GM12878 (cell line): ENCODE measurements around the gene WDR74. TPM values are rescaled to one million over a fixed set of nuclear protein-coding genes. Genes with fewer than 3 reads are reported as not detected.

ENCODE experiments used
- ATAC-seq: fragments of 200-7000 bp; cut with Tn5 transposase; 3 replicates; pipeline ENCODE4 v1.9.1; 2020; ENCODE audit warnings: mild to moderate bottlenecking, moderate library complexity
- BruUV-seq: library from RNA; stranded (reverse); fragments of 400-500 nt; replicated peaks from 2 replicates; lab custom pipeline; 2021; lab: Mats Ljungman, UMichigan
- CTCF ChIA-PET: fragments of 300-600 bp; sonication (Branson Sonifier 250); formaldehyde crosslinking; extraction: SDS; loops from one replicate; lab custom pipeline; 2021; ENCODE audit warnings: inconsistent platforms; lab: Yijun Ruan, JAX
- POLR2A ChIA-PET: fragments of 350-600 bp; formaldehyde crosslinking; extraction: SDS; loops from one replicate; lab custom pipeline; 2021; ENCODE audit warnings: inconsistent platforms; lab: Charles Lee
- RAD21 ChIA-PET: fragments of 300-600 bp; sonication (Branson Sonifier 250); formaldehyde crosslinking; loops from one replicate; lab custom pipeline; 2023; ENCODE audit warnings: antibody characterized with exemption; ENCODE audit not compliant: unreplicated experiment; lab: Charles Lee
- SMC1A ChIA-PET: fragments of 300-600 bp; sonication (Branson Sonifier 250); formaldehyde crosslinking; loops from one replicate; lab custom pipeline; 2023; ENCODE audit not compliant: unreplicated experiment, uncharacterized antibody; lab: Charles Lee
- DNase-seq: peaks from one replicate; pipeline ENCODE4 v3.0.0-alpha.2; 2011; ENCODE audit warnings: low read depth, low spot score
- FAIRE-seq: peaks from 3 replicates; lab custom pipeline; 2011; peaks lifted over from hg19 to GRCh38; lab: Jason Lieb, UNC
- H2AFZ ChIP-seq: 2 replicates; pipeline ENCODE4 v1.6.0; 2011; ENCODE audit warnings: low read depth, low read length, control low read depth; ENCODE audit not compliant: control insufficient read depth
- H3K27ac ChIP-seq: 2 replicates; pipeline ENCODE4 v1.5.1; 2011; ENCODE audit warnings: control low read depth; ENCODE audit not compliant: control insufficient read depth, insufficient read depth
- H3K27me3 ChIP-seq, 2 experiments: replicated peaks in 1 of 2; 2 replicates each; pipeline versions ENCODE4 v1.6.0 to v1.6.1; 2011; ENCODE audit warnings: low read length in 1 of 2; ENCODE audit not compliant: control insufficient read depth in 2 of 2, insufficient read depth in 2 of 2
- H3K36me3 ChIP-seq, 2 experiments: 2 replicates each; pipeline ENCODE4 v1.5.1; 2011; ENCODE audit warnings: low read length in 1 of 2; ENCODE audit not compliant: control insufficient read depth in 2 of 2, insufficient read depth in 2 of 2
- H3K4me1 ChIP-seq: 2 replicates; pipeline ENCODE4 v1.6.1; 2011; ENCODE audit warnings: mild to moderate bottlenecking, low read length, moderate library complexity, mixed read lengths; ENCODE audit not compliant: control insufficient read depth, insufficient read depth
- H3K4me2 ChIP-seq: 2 replicates; pipeline ENCODE4 v1.6.0; 2011; ENCODE audit warnings: control low read depth; ENCODE audit not compliant: control insufficient read depth, insufficient read depth
- H3K4me3 ChIP-seq: fragments of 200-600 bp; sonication (generic); 2 replicates; pipeline ENCODE4 v1.5.1; 2016
- H3K79me2 ChIP-seq: 2 replicates; pipeline ENCODE4 v1.6.0; 2011; ENCODE audit warnings: low read length; ENCODE audit not compliant: control insufficient read depth, insufficient read depth
- H3K9ac ChIP-seq: 2 replicates; pipeline ENCODE4 v1.8.0; 2011; ENCODE audit warnings: low read length, control low read depth, mixed read lengths; ENCODE audit not compliant: control insufficient read depth, insufficient read depth
- H3K9me3 ChIP-seq: replicated peaks from 3 replicates; pipeline ENCODE4 v1.5.1; 2011; ENCODE audit warnings: mild to moderate bottlenecking, low read length; ENCODE audit not compliant: control insufficient read depth, insufficient read depth
- H4K20me1 ChIP-seq: 2 replicates; pipeline ENCODE4 v1.6.0; 2011; ENCODE audit not compliant: control insufficient read depth, insufficient read depth
- EED ChIP-seq: sonication (generic); IDR thresholded peaks from 2 replicates; pipeline ENCODE4 v1.6.1; 2016; ENCODE audit warnings: antibody characterized with exemption, low read depth
- GABPA ChIP-seq: IDR thresholded peaks from 2 replicates; pipeline ENCODE4 v1.6.1; 2014; ENCODE audit warnings: antibody characterized with exemption, low read depth, mild to moderate bottlenecking, inconsistent platforms
- JUND ChIP-seq: IDR thresholded peaks from 2 replicates; pipeline ENCODE4 v1.6.1; 2012; ENCODE audit warnings: low read depth, mild to moderate bottlenecking, low read length, improper control_type of control experiment, moderate library complexity
- RAD51 ChIP-seq: fragments of 450-650 bp; IDR thresholded peaks from 2 replicates; pipeline ENCODE4 v1.6.1; 2016; ENCODE audit warnings: moderate library complexity, mild to moderate bottlenecking, inconsistent platforms
- SRF ChIP-seq, 2 experiments: IDR thresholded peaks; 2 replicates each; pipeline ENCODE4 v1.6.1; 2011; ENCODE audit warnings: low read depth in 2 of 2, low read length in 2 of 2, mild to moderate bottlenecking in 1 of 2, moderate library complexity in 1 of 2
- STAT1 ChIP-seq: fragments of 450-650 bp; conservative IDR thresholded peaks from 2 replicates; pipeline ENCODE4 v1.6.1; 2014; ENCODE audit warnings: antibody characterized with exemption, mild to moderate bottlenecking
- TAF1 ChIP-seq: IDR thresholded peaks from 2 replicates; pipeline ENCODE4 v1.6.1; 2011; ENCODE audit warnings: mild to moderate bottlenecking, low read depth, low read length, borderline replicate concordance
- USF2 ChIP-seq: IDR thresholded peaks from 2 replicates; pipeline ENCODE4 v1.6.1; 2011; ENCODE audit warnings: low read depth, low read length, improper control_type of control experiment, borderline replicate concordance
- ZNF207 ChIP-seq: fragments of 450-650 bp; IDR thresholded peaks from 2 replicates; pipeline ENCODE4 v1.6.1; 2014; ENCODE audit warnings: antibody characterized with exemption, mild to moderate bottlenecking, borderline replicate concordance
- ZNF592 ChIP-seq: fragments of 450-650 bp; IDR thresholded peaks from 2 replicates; pipeline ENCODE4 v1.6.1; 2017; ENCODE audit warnings: mild to moderate bottlenecking, moderate library complexity
- ZNF622 ChIP-seq: fragments of 450-650 bp; IDR thresholded peaks from 2 replicates; pipeline ENCODE4 v1.6.1; 2017; ENCODE audit warnings: mild to moderate bottlenecking, inconsistent platforms
- WGBS: methylation state at CpG from one replicate; pipeline ENCODE4 v1.1.6; 2016; ENCODE audit warnings: low lambda C conversion rate; ENCODE audit not compliant: insufficient replicate concordance, insufficient coverage; ENCODE audit errors: missing lambda C conversion rate; 5-methylcytosine and 5-hydroxymethylcytosine counted together
- in situ Hi-C: fragments of 300-500 bp; cut with MboI; formaldehyde crosslinking; loops from 9 replicates; pipeline ENCODE4 v1.14.3; 2018; ENCODE audit warnings: mixed read lengths
- intact Hi-C: fragments of 100-400 bp; cut with micrococcal nuclease; formaldehyde crosslinking; loops from one replicate; pipeline ENCODE4 v1.14.2; 2022; ENCODE audit not compliant: unreplicated experiment
- polyA plus RNA-seq, 11 experiments: library from polyadenylated mRNA; depleted of rRNA in 4 of 11; unstranded in 6 of 11; stranded (reverse) in 5 of 11; fragments of >200 nt; fragmentation: Nextera tagmentation in 4 of 11; fragmentation: Illumina TruSeq in 1 of 11; extraction: Ambion mirVana in 4 of 11; extraction: Trizol in 1 of 11; gene quantifications; 1 replicate in 1 of 11; 2 replicates in 10 of 11; pipeline versions ENCODE4 v1.2.1 to v1.2.3, GENCODE V29; 2011 to 2016; ENCODE audit warnings: inconsistent platforms in 2 of 11, missing spikeins in 2 of 11, low read depth in 1 of 11
- total RNA-seq, 4 experiments: library from RNA; depleted of rRNA in 3 of 4; stranded (reverse); fragments of >200 nt in 3 of 4; fragmentation: Illumina TruSeq in 1 of 4; extraction: Trizol in 1 of 4; gene quantifications; 2 replicates each; pipeline versions ENCODE4 v1.2.1 to v1.2.3, GENCODE V29; 2013 to 2021
- TF ChIP-seq, protein P1 (sequence below): fragments of 450-650 bp; IDR thresholded peaks from 2 replicates; pipeline ENCODE4 v1.6.1; 2017; ENCODE audit warnings: antibody characterized with exemption, mild to moderate bottlenecking, moderate library complexity
- TF ChIP-seq, protein P2 (sequence below): fragments of 450-650 bp; IDR thresholded peaks from 2 replicates; pipeline ENCODE4 v1.6.1; 2016; ENCODE audit warnings: mild to moderate bottlenecking

Gene WDR74
- total and polyA plus RNA-seq, 10 of the 15 experiments (the other 5 are each of a cell fraction or from before 2014, with no cell fraction given) = 18.2 to 103 (median 60.7) TPM

DNA sequence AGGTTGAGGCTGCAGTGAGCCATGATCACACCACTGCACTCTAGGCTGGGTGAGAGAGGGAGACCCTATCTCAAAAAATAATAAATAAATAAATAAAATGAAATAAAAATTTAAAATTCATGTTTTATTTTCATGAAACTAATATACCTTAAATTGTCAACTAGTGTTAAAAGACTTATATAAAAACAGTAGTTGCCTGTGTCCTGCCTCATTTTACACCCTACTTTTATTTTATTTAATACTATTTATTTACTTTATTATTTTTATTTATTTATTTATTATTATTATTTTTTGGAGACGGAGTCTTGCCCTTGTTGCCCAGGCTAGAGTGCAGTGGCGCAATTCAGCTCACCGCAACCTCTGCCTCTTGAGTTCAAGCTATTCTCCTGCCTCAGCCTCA, 4.8 kb upstream of the WDR74 start (continued):
- TF ChIP-seq, protein P1, sequence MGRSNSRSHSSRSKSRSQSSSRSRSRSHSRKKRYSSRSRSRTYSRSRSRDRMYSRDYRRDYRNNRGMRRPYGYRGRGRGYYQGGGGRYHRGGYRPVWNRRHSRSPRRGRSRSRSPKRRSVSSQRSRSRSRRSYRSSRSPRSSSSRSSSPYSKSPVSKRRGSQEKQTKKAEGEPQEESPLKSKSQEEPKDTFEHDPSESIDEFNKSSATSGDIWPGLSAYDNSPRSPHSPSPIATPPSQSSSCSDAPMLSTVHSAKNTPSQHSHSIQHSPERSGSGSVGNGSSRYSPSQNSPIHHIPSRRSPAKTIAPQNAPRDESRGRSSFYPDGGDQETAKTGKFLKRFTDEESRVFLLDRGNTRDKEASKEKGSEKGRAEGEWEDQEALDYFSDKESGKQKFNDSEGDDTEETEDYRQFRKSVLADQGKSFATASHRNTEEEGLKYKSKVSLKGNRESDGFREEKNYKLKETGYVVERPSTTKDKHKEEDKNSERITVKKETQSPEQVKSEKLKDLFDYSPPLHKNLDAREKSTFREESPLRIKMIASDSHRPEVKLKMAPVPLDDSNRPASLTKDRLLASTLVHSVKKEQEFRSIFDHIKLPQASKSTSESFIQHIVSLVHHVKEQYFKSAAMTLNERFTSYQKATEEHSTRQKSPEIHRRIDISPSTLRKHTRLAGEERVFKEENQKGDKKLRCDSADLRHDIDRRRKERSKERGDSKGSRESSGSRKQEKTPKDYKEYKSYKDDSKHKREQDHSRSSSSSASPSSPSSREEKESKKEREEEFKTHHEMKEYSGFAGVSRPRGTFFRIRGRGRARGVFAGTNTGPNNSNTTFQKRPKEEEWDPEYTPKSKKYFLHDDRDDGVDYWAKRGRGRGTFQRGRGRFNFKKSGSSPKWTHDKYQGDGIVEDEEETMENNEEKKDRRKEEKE = no peak
- no peak for TF ChIP-seq EED
- no peak for TF ChIP-seq USF2
- no peak for TF ChIP-seq TAF1
- TF ChIP-seq STAT1 = no peak

DNA sequence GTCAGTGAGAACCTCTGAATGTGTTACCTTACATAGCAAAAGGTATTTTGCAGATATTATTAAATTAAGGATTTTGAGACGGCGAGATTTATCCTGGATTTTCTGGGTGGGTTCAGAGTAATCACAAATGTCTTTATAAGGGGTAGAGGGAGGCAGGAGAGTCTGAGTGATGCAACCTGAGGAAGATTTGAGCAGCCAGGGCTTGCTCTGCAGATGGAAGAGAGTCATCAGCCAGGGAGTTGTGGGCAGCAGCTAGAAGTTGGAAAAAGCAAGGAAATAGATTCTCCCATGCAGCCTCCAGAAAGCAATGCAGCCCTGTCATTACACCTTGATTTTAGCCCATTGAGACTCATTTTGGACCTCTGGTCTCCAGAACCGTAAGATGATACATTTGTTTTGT, 4.1 kb upstream of the WDR74 start:
- no peak for FAIRE-seq
- in situ Hi-C loops = no loop called here
- no peaks in the 10 kb centered on the region for H3K9me3 ChIP-seq
- no peak for ATAC-seq
- H3K36me3 ChIP-seq = no peaks in the 10 kb centered on the region
- intact Hi-C loops = no loop called here
- ChIA-PET RAD21 (no interaction called here), CTCF (interaction anchor here (0.6 to 1.6 kb wide), 4 partner anchors 8 to 36 kb away, joined by 3 to 6 read pairs (median 4); partner anchors contain the start of gene STX5), SMC1A (interaction anchor here (0.8 to 2.3 kb wide), 3 partner anchors 10 to 20 kb away, joined by 3 to 14 read pairs (median 8); no protein-coding TSS in a partner anchor), POLR2A (interaction anchor here (1.0 to 4.0 kb wide), 4 partner anchors 11 to 38 kb away, joined by 3 to 66 read pairs (median 6); partner anchors contain the start of gene STX5)
- TF ChIP-seq SRF (IDR thresholded peaks at IDR 0.05; ENCODE audit: low read depth in 2 of 2, low read length in 2 of 2) (no peak), ZNF207 (no peak), ZNF622 (no peak), ZNF592 (no peak), JUND (no peak), GABPA (no peak), RAD51 (no peak)
- TF ChIP-seq, protein P2, sequence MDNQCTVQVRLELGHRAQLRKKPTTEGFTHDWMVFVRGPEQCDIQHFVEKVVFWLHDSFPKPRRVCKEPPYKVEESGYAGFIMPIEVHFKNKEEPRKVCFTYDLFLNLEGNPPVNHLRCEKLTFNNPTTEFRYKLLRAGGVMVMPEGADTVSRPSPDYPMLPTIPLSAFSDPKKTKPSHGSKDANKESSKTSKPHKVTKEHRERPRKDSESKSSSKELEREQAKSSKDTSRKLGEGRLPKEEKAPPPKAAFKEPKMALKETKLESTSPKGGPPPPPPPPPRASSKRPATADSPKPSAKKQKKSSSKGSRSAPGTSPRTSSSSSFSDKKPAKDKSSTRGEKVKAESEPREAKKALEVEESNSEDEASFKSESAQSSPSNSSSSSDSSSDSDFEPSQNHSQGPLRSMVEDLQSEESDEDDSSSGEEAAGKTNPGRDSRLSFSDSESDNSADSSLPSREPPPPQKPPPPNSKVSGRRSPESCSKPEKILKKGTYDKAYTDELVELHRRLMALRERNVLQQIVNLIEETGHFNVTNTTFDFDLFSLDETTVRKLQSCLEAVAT = no peak
- no TSS peak for BruUV-seq
- no peaks in the 10 kb centered on the region for H3K27me3 ChIP-seq
- H3K4me2 ChIP-seq = no peak overlapping the region
- no peak overlapping the region for H3K27ac ChIP-seq
- no peak overlapping the region for H2AFZ ChIP-seq
- H3K4me3 ChIP-seq = no peak overlapping the region
- WGBS = 84% methylated on average over 3 of the region's 3 CpGs
- peaks cover 7% of the 10 kb centered on the region for H3K4me1 ChIP-seq
- no peak overlapping the region for H3K9ac ChIP-seq
- peaks cover 10% of the 10 kb centered on the region for H3K79me2 ChIP-seq
- no peak for DNase-seq
- no peaks in the 10 kb centered on the region for H4K20me1 ChIP-seq
